ENCODE measurements around the gene SLC27A3.

SLC27A3 gene

DNA sequence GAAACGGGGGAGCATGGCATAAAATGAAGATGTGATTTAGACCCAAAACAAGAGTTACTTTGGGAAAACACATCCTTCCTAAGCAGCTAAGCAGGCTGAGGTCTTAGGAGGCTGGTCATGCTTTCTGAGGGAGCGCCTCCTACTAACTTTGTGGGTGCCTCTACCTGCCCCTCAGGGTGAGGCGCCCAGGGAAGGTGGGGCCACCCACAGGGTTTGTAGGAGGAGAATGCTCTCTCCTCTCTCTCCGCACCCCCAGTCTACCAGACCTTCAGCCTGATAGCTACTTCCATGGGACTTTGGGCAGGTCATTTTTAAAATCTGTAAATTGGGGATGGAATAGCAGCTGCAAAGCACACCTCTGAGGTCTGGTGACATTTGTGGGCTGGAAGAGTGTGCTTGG lies 23.8 kb downstream of the SLC27A3 start:
- DNase-seq (ENCODE audit: low spot score), result no peak

DNA sequence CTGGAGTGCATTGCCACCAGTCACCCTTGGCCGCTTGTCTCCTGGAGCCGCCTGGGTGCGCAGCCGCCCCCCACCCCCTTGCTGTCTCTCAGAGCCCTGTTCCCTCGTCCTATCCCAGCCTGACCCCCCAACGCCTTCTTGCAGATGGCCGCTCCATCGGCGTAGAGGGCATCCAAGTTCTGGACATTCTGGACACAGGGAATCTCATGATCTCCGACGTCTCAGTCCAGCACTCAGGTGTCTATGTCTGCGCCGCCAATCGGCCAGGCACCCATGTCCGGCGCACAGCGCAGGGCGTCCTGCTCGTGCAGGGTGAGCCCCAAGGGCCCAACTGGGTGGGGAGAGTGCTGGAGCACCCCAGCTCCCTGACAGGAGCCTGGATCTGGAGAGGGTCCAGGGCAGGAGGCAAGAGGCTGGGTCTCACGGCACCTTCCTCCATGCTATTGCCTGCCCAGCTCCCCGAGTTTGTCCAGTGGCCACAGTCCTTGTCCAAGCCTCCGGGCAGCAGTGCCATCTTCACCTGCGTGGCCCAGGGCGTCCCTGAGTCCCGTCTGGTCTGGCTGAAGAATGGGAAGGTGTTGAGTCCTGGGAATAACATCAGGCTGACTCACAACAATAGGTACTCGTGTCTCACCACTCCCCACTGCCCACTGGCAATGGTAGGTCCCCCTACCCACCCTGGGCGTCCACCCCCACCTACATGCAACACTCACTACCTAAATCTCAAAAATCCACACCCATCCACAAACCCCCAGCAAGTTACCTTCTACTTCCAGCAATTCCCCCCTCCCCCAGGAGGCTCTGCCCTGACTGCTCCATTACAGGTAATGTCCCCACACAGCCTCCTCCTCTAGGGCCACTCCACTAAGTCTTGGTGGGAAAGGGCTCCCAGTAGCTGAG lies 24.6 kb downstream of the SLC27A3 start:
- no peak for DNase-seq (ENCODE audit: low spot score)

GRCh38 chr1:153800516-153800915 lies 25.3 kb downstream of the SLC27A3 start:
- no peak for DNase-seq (ENCODE audit: low spot score)

DNA sequence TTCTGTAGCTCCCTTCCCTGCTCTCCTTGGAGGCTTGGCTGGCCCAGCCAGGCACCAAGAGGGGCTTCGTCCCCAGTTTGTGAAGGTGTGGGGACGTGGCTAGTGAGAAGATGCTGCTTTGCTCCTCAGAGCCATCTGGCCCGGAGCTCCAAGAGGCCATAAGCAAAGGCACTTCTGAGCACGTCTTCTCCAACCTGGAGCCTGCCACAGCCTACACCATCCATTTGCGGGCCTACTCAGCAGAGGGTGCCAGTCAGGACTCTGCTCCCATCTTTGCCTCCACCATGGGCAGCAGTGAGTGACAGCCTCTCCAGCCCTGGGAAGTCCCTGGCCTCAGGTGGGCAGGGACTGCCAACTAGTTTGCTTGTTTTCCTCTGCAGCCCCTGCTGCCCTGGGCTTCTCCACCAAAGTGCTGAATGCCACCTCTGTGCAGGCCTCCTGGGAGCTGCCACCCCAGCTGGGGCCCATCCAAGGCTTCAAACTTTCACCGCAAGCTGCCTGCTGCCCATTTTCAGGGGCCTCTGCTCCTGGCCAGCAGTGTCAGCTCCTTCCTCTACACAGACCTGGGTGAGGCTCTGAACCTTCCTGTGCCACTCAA lies 25.9 kb downstream of the SLC27A3 start:
- no peak for DNase-seq (ENCODE audit: low spot score)

DNA sequence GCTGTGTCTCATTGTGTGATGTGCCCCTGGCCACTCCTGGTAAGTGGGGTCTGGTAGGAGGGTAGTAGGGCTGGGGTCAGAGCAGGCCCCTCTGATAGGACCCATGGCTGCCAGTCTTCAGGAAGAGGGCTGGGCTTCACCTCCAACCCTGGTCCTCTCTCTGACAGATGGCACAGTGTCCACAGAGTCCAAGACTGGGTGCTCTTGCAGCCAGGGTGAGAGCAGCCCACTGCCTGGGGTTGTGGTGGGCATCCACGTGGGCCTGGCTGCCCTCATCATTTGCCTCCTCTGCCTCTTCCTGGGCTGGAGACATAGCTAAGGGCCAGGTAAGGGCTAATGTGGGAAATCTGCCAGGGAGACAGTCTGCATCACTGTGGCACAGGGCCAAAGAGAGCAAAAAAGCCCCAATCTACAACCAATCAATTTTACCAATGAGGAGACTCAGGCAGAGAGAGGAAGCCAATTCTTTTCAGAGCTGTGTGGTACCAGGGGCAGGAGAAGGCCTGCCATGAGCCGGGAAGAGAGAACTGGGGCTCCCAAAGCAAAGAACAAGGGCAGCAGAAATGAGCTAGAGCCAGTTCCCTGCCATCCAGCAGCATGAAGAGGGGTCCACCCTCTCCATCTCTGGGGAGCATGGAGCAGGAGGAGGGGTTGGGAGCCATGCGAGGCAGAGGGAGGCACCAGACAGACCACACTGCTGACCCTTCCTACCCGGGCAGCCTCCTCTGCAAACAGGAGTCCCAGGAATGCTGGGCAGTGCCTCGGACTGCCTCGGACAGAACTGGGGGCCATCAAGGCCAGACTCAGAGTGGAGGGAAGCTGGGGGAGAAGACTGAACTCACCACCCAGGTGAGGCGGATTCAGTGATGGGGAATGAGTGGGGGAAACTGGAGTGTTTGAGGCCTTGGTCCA lies 26.8 kb downstream of the SLC27A3 start:
- no peak for DNase-seq (ENCODE audit: low spot score)

DNA sequence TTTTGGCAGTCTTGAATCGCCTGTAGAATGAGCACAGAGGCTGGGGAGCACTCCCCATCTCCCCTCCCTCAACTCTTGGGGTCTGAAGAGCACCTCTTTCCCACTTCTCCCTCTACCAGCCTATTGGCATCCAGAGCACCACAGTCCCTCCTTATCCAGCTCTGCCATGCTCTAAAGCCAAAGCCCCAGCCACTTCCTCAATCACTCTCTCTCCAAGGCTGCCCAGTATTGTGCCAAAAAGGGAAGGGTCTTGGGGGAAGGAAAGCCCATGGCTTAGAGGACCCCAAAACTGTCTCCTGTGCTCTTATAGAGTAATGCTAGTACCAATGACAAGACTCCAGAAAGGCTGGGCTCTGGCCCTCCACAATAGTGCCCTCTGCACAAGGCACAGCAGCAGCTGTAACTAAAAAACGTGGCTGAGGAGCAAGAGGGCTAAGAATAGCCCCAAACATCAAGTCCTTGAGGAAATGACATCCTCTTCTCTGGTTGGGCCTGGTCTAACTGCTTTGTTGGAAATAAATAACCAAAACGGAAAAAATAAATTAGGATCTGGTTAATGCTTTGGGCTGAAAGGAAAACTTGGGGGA lies 28.4 kb downstream of the SLC27A3 start:
- DNase-seq (ENCODE audit: low spot score), result no peak

DNA sequence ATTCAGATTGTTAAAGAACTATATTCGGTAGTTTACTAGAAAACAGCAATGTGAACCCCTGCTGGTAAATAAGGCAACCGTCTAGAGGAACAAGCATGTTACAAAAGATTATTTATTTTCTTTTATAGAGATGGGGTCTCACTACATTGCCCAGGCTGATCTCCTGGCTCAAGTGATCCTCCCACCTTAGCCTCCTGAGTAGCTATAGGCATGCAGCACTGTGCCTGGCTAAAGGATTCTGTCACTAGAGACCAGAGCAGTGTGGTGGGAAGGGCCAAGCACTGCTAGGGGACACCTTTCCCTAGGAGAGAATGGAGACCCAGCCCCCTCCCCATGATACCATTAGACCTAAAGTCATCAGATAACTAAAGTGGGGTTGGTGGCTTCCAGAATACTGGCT lies 28.9 kb downstream of the SLC27A3 start:
- no peak for DNase-seq (ENCODE audit: low spot score)

DNA sequence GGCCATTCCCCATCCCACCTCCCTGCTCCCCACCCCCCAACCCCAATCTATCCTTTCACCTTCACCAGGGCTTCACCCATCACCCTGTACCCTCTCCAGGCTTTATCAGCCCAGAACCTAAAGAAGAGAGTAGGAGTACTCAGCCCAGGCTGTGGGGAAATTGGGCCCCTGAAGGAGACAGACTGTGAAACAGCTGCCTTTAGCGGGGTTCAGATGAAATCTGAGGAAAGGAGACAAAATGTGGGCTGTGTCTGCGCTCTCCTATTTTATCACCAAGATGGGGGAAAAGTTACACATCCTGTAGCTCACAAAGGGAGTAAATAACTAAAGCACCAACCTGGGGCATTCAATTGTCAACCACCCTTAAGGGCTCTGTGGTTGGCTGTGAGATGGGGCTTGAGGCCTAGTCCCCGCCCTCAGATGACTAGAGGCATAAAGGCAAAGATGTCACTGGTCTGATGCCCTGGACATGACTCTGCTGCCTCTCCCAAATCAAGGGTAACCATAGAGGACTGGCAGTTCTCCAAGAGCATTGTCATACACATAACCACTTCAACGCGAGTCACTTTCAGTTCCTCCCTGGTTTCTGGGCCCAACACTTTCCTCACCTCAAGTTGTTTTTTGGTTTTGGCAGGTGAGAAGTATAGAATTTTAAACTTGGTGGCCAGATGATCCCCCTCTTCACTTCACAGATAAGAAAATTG lies 30.0 kb downstream of the SLC27A3 start:
- no peak for DNase-seq (ENCODE audit: low spot score)

DNA sequence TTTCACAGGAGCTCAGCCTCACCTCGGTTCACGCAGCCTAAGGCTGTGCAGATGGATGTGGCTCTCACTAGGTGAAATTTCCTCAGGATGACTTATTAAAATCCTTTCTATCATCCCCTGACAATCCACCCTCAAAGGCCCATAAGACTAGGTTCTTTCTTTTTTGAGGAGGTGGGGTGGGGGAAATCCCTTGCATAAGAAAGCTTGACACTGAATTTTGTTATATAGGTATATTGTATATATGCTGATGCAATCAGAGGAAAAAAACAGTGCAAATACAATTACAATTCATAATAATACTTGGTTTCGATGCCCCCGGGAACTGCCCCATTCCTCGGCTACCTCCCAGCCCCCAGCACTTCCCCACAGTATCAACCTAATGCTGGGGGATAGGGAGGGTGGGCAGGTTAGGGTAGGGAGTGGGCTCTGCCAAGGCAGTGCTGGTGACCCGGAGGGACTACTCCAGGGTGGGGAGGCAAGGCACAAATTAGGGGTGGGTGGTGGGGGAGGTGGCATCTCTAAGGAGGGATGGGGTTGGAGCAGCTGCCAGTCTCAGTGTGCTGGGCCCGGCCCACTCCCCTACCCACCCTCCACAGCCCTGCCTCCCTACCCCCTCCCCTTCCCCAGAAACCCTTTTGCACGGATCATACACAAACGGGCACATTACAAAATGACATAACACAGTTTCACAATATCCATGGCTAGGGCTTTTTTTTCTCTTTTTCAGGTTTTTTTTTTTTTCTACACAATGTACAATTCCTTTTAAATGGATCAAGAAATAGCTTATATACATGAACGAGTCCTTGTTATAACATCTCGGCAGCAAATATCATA lies 30.9 kb downstream of the SLC27A3 start:
- DNase-seq (ENCODE audit: low spot score), result no peak

- no peak for DNase-seq (ENCODE audit: low spot score)
These were observed 41.2 kb downstream of the SLC27A3 start for GRCh38 chr1:153816283-153816889.

DNA sequence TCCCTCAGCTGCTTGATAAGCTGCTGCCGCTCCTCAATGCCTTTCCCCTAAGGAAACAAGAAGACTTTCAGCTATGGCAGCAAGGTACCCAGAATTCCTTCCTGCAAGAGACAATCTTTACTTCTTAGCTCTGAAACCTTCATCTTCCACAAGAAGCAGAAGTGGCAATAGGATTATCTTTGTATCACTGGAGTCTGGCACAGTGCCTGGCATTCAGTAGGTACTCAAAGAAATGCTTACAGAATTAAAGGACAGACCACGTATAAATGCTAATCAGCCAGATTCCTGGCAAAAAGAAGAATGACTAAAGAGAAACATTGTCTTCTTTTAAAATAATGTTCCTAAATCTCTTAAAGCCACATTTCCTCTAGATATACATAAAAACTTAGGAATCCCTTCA lies 43.7 kb downstream of the SLC27A3 start:
- no peak for DNase-seq (ENCODE audit: low spot score)

GRCh38 chr1:153827168-153827964 lies 52.2 kb downstream of the SLC27A3 start:
- DNase-seq (ENCODE audit: low spot score), result no peak

Measured in globus pallidus (tissue), 1 donor.